ENCODE measurements around the gene BAX. TPM values are rescaled to one million over a fixed set of nuclear protein-coding genes. Genes with fewer than 3 reads are reported as not detected.

BAX gene
- polyA plus RNA-seq, 1 donor (not counting 4 experiments of a cell fraction or from before 2014, with no cell fraction given): 113 TPM

GRCh38 chr19:49004133-49004532 lies 49.5 kb downstream of the BAX start:
- FAIRE-seq (no peak), DNase-seq (ENCODE audit: low read depth, low spot score) (no peak)
- TF ChIP-seq CTCF (optimal IDR thresholded peaks at IDR 0.05 in 1 of 3, IDR thresholded peaks at IDR 0.05 in 1 of 3, conservative IDR thresholded peaks at IDR 0.05 in 1 of 3; ENCODE audit: extremely low read depth in 1 of 3, insufficient read depth in 2 of 3, low read length in 3 of 3) (no peak), EZH2 (IDR thresholded peaks at IDR 0.05; ENCODE audit: low read length) (no peak)
- H3K4me3 ChIP-seq (ENCODE audit: control insufficient read depth in 2 of 3, extremely low read depth in 1 of 3, insufficient read depth in 2 of 3, low read depth in 1 of 3, low read length in 3 of 3): no peak overlapping the region
- H2AFZ ChIP-seq (ENCODE audit: control insufficient read depth, low read length): no peak overlapping the region
- peaks cover 3% of the 10 kb centered on the region for H3K79me2 ChIP-seq (ENCODE audit: control insufficient read depth, insufficient read depth, low read length)
- dilution Hi-C loops (cut with MboI; ENCODE audit: extremely low pct_ligation_motif_present, low sequenced_read_pairs): no loop called here
- H4K20me1 ChIP-seq (ENCODE audit: control insufficient read depth, extremely low read depth, insufficient read depth, low read length): no peaks in the 10 kb centered on the region
- H3K4me1 ChIP-seq (ENCODE audit: control insufficient read depth, extremely low read depth, insufficient read depth, low read length): no peaks in the 10 kb centered on the region
- no peak overlapping the region for H3K9ac ChIP-seq (ENCODE audit: control insufficient read depth, extremely low read depth, insufficient read depth, low read length)
- no peaks in the 10 kb centered on the region for H3K27me3 ChIP-seq (ENCODE audit: control insufficient read depth, extremely low read depth, insufficient read depth, low read length)
- no peak overlapping the region for H3K27ac ChIP-seq (ENCODE audit: control insufficient read depth, insufficient read depth, low read length)
- peaks cover 29 to 32% of the 10 kb centered on the region in 2 experiments for H3K36me3 ChIP-seq (ENCODE audit: control insufficient read depth in 2 of 2, extremely low read depth in 1 of 2, insufficient read depth in 2 of 2, low read length in 2 of 2)
- no peaks in the 10 kb centered on the region for H3K9me3 ChIP-seq (ENCODE audit: control insufficient read depth, low read depth, low read length)
- H3K9me1 ChIP-seq (ENCODE audit: control insufficient read depth, extremely low read depth, insufficient read depth, low read length): no peaks in the 10 kb centered on the region
- no peak overlapping the region for H3K4me2 ChIP-seq (ENCODE audit: control insufficient read depth, extremely low read depth, insufficient read depth, low read depth, low read length)

DNA sequence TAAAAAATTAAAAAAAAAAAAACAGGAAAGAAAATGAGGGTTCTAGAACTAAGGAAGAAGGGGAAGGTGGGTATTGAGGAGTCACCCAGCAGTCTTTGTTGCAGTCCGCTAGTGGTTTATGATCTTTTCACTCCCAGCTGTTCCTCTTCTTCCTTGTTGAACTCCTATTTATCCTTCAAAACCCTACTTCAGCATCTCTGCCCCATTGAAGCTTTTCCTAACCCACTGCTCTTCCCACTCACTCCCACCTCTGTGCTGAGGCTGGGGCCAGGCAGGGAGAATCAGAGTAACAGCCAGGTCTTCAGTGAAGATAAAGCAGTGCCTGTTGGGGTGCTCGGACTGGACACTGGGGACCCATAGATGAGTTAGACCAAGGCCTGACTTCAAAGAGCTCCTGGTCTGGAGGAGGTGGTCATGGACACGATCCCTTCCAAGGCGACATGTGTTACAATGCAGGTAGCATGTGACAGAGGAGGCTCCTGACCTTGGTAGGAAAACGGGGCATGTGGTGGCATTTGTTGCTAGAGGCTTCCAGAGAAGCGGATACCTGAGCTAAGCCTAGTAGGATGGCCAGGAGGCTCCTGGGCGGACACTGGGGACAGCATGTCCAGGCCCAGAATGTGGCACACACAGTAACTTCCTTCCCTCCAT lies 50.4 kb downstream of the BAX start:
- no peak overlapping the region for H3K4me2 ChIP-seq (ENCODE audit: control insufficient read depth, extremely low read depth, insufficient read depth, low read depth, low read length)
- H3K9me1 ChIP-seq (ENCODE audit: control insufficient read depth, extremely low read depth, insufficient read depth, low read length): no peaks in the 10 kb centered on the region
- dilution Hi-C loops (cut with MboI; ENCODE audit: extremely low pct_ligation_motif_present, low sequenced_read_pairs): no loop called here
- no peaks in the 10 kb centered on the region for H4K20me1 ChIP-seq (ENCODE audit: control insufficient read depth, extremely low read depth, insufficient read depth, low read length)
- no peak for FAIRE-seq
- H2AFZ ChIP-seq (ENCODE audit: control insufficient read depth, low read length): no peak overlapping the region
- TF ChIP-seq EZH2 (IDR thresholded peaks at IDR 0.05; ENCODE audit: low read length): no peak
- TF ChIP-seq CTCF (optimal IDR thresholded peaks at IDR 0.05 in 1 of 3, IDR thresholded peaks at IDR 0.05 in 1 of 3, conservative IDR thresholded peaks at IDR 0.05 in 1 of 3; ENCODE audit: extremely low read depth in 1 of 3, insufficient read depth in 2 of 3, low read length in 3 of 3): no peak
- H3K9me3 ChIP-seq (ENCODE audit: control insufficient read depth, low read depth, low read length): no peaks in the 10 kb centered on the region
- no peaks in the 10 kb centered on the region for H3K27me3 ChIP-seq (ENCODE audit: control insufficient read depth, extremely low read depth, insufficient read depth, low read length)
- H3K4me3 ChIP-seq (ENCODE audit: control insufficient read depth in 2 of 3, extremely low read depth in 1 of 3, insufficient read depth in 2 of 3, low read depth in 1 of 3, low read length in 3 of 3): no peak overlapping the region
- H3K4me1 ChIP-seq (ENCODE audit: control insufficient read depth, extremely low read depth, insufficient read depth, low read length): no peaks in the 10 kb centered on the region
- H3K9ac ChIP-seq (ENCODE audit: control insufficient read depth, extremely low read depth, insufficient read depth, low read length): no peak overlapping the region
- peaks cover 24 to 30% of the 10 kb centered on the region in 2 experiments for H3K36me3 ChIP-seq (ENCODE audit: control insufficient read depth in 2 of 2, extremely low read depth in 1 of 2, insufficient read depth in 2 of 2, low read length in 2 of 2)
- no peak for DNase-seq (ENCODE audit: low read depth, low spot score)
- no peak overlapping the region for H3K27ac ChIP-seq (ENCODE audit: control insufficient read depth, insufficient read depth, low read length)
- H3K79me2 ChIP-seq (ENCODE audit: control insufficient read depth, insufficient read depth, low read length): no peaks in the 10 kb centered on the region

Measured in keratinocyte (primary cell).